ENCODE data around the gene FEM1A.

DNA sequence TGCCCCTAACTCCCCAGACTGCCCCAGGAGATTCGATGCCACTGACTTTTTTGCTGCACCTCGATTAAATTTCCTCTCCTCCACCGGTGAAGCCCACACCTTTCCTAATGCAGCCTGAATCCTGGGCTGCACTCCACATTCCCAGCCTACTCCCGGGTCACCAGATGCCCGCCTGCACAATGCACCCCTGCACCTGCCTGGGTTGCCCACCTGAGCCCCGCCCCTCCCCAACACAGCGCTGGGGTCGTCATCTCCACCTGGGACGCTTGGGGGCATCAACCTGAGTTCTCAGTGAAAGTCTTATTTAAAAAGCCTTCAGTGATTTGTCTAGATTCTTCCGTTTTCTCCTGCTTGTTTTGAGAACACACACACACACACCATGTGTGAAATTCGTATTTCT lies 43.3 kb upstream of the FEM1A start:
- TF ChIP-seq POLR2A (IDR thresholded peaks at IDR 0.05; ENCODE audit: low read depth, low read length): no peak
- no peak for TF ChIP-seq POLR2AphosphoS5 (IDR thresholded peaks at IDR 0.05; ENCODE audit: low read depth, low read length)
- TF ChIP-seq TAF1 (IDR thresholded peaks at IDR 0.05; ENCODE audit: borderline replicate concordance, low read depth, low read length): no peak
